HepG2 (cell line): ENCODE results near the gene SPSB2. TPM values are rescaled to one million over a fixed set of nuclear protein-coding genes. Genes with fewer than 3 reads are reported as not detected.

Experiments used
- ATAC-seq: fragments of 200-7000 bp; cut with Tn5 transposase; 3 replicates; pipeline ENCODE4 v1.9.1; 2020; ENCODE audit warnings: mild to moderate bottlenecking, moderate library complexity
- BruUV-seq: library from RNA; stranded (reverse); fragments of 400-500 nt; replicated peaks from 2 replicates; lab custom pipeline; 2021; lab: Mats Ljungman, UMichigan
- CTCF ChIA-PET: fragments of 300-600 bp; formaldehyde crosslinking; extraction: SDS; loops from one replicate; lab custom pipeline; 2021; ENCODE audit warnings: low total read pairs, inconsistent platforms, low intra/inter-chr PET ratio; lab: Yijun Ruan, JAX
- POLR2A ChIA-PET: fragments of 350-600 bp; sonication (Branson Sonifier 250); formaldehyde crosslinking; loops from one replicate; lab custom pipeline; 2020; ENCODE audit warnings: antibody characterized with exemption, inconsistent platforms; lab: Yijun Ruan, JAX
- DNase-seq: peaks from one replicate; pipeline ENCODE4 v3.0.0-alpha.2; 2015; ENCODE audit warnings: low spot score
- FAIRE-seq: peaks from 3 replicates; lab custom pipeline; 2011; peaks lifted over from hg19 to GRCh38; lab: Jason Lieb, UNC
- H2AFZ ChIP-seq: one replicate; pipeline ENCODE4 v1.6.1; 2011; ENCODE audit warnings: low read length, inconsistent platforms
- H3K27ac ChIP-seq: fragments of 300-600 bp; 3 replicates; pipeline ENCODE4 v1.8.0; 2011; ENCODE audit warnings: mixed run types, mild to moderate bottlenecking, mixed read lengths, low read length, inconsistent platforms; ENCODE audit not compliant: insufficient read depth; ENCODE audit errors: extremely low read length
- H3K27me3 ChIP-seq, 2 experiments: fragments of 200-600 bp in 1 of 2; 2 replicates in 1 of 2; 3 replicates in 1 of 2; pipeline versions ENCODE4 v1.6.0 to v1.8.0; 2011; ENCODE audit warnings: low read length in 2 of 2, mild to moderate bottlenecking in 2 of 2, moderate library complexity in 2 of 2, inconsistent platforms in 1 of 2; ENCODE audit not compliant: insufficient read depth in 2 of 2, control insufficient read depth in 1 of 2
- H3K36me3 ChIP-seq, 2 experiments: fragments of 200-600 bp in 1 of 2; replicated peaks in 1 of 2; 2 replicates in 1 of 2; 3 replicates in 1 of 2; pipeline versions ENCODE4 v1.5.1 to v1.8.0; 2011; ENCODE audit warnings: low read length in 2 of 2, inconsistent platforms in 1 of 2; ENCODE audit not compliant: insufficient read depth in 2 of 2, control insufficient read depth in 1 of 2
- H3K4me1 ChIP-seq: 2 replicates; pipeline ENCODE4 v1.5.1; 2012; ENCODE audit warnings: low read length, inconsistent platforms; ENCODE audit not compliant: insufficient read depth
- H3K4me2 ChIP-seq: 2 replicates; pipeline ENCODE4 v1.6.0; 2011; ENCODE audit warnings: low read depth, low read length, inconsistent platforms
- H3K4me3 ChIP-seq, 3 experiments: fragments of 200-600 bp in 1 of 3; sonication (generic), shearing (Covaris generic) in 1 of 3; replicated peaks in 1 of 3; 2 replicates each; pipeline ENCODE4 v1.5.1; 2011 to 2016; ENCODE audit warnings: low read length in 3 of 3, inconsistent platforms in 2 of 3, low read depth in 2 of 3, mild to moderate bottlenecking in 2 of 3, control low read depth in 1 of 3, mixed read lengths in 1 of 3; ENCODE audit not compliant: insufficient read depth in 1 of 3
- H3K79me2 ChIP-seq: one replicate; pipeline ENCODE4 v1.6.1; 2011; ENCODE audit warnings: low read length, inconsistent platforms; ENCODE audit not compliant: insufficient read depth
- H3K9ac ChIP-seq: 2 replicates; pipeline ENCODE4 v1.6.0; 2011; ENCODE audit warnings: mild to moderate bottlenecking, low read depth, low read length, inconsistent platforms; ENCODE audit not compliant: insufficient read depth
- H3K9me3 ChIP-seq: 2 replicates; pipeline ENCODE4 v1.5.1; 2012; ENCODE audit warnings: mild to moderate bottlenecking, low read length
- H4K20me1 ChIP-seq: 2 replicates; pipeline ENCODE4 v1.6.0; 2011; ENCODE audit warnings: inconsistent platforms, mild to moderate bottlenecking, low read length, moderate library complexity; ENCODE audit not compliant: insufficient read depth
- ZNF274 ChIP-seq: sonication (generic); formaldehyde crosslinking; IDR thresholded peaks from 2 replicates; pipeline ENCODE4 v1.5.1; 2020; ENCODE audit warnings: mild to moderate bottlenecking, missing genetic modification reagents
- WGBS: methylation state at CpG from one replicate; pipeline ENCODE4 v1.1.6; 2017; ENCODE audit warnings: low lambda C conversion rate; 5-methylcytosine and 5-hydroxymethylcytosine counted together
- in situ Hi-C: cut with HindIII; loops from 2 replicates; pipeline ENCODE4 v1.10.0; 2017; ENCODE audit warnings: low pct_unique_long_range_greater_than_20kb; ENCODE audit not compliant: extremely low pct_ligation_motif_present
- intact Hi-C: fragments of 100-400 bp; cut with micrococcal nuclease; formaldehyde crosslinking; loops from one replicate; pipeline ENCODE4 v1.10.0; 2022; ENCODE audit not compliant: unreplicated experiment
- polyA plus RNA-seq, 8 experiments: library from polyadenylated mRNA; depleted of rRNA in 3 of 8; stranded (reverse) in 7 of 8; unstranded in 1 of 8; fragments of >200 nt; fragmentation: Illumina TruSeq in 4 of 8; extraction: Trizol in 4 of 8; gene quantifications; 2 replicates each; pipeline versions ENCODE4 v1.2.1 to v1.2.3, GENCODE V29; 2011 to 2016; ENCODE audit warnings: low read depth in 4 of 8, missing spikeins in 1 of 8, mixed read lengths in 1 of 8; ENCODE audit not compliant: insufficient read depth in 1 of 8
- total RNA-seq, 5 experiments: library from RNA; depleted of rRNA; stranded (reverse); fragments of >200 nt; fragmentation: Illumina TruSeq; extraction: Trizol; gene quantifications; 2 replicates each; pipeline ENCODE4 v1.2.3, GENCODE V29; 2016; ENCODE audit warnings: low read depth in 1 of 5
- TF ChIP-seq, protein P1 (sequence below): sonication (generic); formaldehyde crosslinking; IDR thresholded peaks from 2 replicates; pipeline ENCODE4 v1.5.0; 2020; ENCODE audit warnings: mild to moderate bottlenecking, missing genetic modification reagents, borderline replicate concordance

The SPSB2 gene
- total and polyA plus RNA-seq, 2 of the 13 experiments (the other 11 are each of a cell fraction or from before 2014, with no cell fraction given) = 2.0 to 6.2 TPM

- in situ Hi-C loops = no loop called here
- Histone ChIP-seq H3K9ac (no peak overlapping the region), H2AFZ (no peak overlapping the region), H3K27me3 (no peaks in the 10 kb centered on the region), H3K9me3 (no peaks in the 10 kb centered on the region)
- no peak for FAIRE-seq
- POLR2A ChIA-PET = interaction anchor here (1.8 to 1.9 kb wide), 2 partner anchors 17 to 82 kb away, joined by 4 to 9 read pairs; partner anchors contain the start of genes CDCA3, MLF2 and USP5
- CTCF ChIA-PET = interaction anchor here (1.3 to 1.6 kb wide), 2 partner anchors 17 to 99 kb away, joined by 3 to 6 read pairs; partner anchors contain the start of gene USP5
- TF ChIP-seq, protein P1, sequence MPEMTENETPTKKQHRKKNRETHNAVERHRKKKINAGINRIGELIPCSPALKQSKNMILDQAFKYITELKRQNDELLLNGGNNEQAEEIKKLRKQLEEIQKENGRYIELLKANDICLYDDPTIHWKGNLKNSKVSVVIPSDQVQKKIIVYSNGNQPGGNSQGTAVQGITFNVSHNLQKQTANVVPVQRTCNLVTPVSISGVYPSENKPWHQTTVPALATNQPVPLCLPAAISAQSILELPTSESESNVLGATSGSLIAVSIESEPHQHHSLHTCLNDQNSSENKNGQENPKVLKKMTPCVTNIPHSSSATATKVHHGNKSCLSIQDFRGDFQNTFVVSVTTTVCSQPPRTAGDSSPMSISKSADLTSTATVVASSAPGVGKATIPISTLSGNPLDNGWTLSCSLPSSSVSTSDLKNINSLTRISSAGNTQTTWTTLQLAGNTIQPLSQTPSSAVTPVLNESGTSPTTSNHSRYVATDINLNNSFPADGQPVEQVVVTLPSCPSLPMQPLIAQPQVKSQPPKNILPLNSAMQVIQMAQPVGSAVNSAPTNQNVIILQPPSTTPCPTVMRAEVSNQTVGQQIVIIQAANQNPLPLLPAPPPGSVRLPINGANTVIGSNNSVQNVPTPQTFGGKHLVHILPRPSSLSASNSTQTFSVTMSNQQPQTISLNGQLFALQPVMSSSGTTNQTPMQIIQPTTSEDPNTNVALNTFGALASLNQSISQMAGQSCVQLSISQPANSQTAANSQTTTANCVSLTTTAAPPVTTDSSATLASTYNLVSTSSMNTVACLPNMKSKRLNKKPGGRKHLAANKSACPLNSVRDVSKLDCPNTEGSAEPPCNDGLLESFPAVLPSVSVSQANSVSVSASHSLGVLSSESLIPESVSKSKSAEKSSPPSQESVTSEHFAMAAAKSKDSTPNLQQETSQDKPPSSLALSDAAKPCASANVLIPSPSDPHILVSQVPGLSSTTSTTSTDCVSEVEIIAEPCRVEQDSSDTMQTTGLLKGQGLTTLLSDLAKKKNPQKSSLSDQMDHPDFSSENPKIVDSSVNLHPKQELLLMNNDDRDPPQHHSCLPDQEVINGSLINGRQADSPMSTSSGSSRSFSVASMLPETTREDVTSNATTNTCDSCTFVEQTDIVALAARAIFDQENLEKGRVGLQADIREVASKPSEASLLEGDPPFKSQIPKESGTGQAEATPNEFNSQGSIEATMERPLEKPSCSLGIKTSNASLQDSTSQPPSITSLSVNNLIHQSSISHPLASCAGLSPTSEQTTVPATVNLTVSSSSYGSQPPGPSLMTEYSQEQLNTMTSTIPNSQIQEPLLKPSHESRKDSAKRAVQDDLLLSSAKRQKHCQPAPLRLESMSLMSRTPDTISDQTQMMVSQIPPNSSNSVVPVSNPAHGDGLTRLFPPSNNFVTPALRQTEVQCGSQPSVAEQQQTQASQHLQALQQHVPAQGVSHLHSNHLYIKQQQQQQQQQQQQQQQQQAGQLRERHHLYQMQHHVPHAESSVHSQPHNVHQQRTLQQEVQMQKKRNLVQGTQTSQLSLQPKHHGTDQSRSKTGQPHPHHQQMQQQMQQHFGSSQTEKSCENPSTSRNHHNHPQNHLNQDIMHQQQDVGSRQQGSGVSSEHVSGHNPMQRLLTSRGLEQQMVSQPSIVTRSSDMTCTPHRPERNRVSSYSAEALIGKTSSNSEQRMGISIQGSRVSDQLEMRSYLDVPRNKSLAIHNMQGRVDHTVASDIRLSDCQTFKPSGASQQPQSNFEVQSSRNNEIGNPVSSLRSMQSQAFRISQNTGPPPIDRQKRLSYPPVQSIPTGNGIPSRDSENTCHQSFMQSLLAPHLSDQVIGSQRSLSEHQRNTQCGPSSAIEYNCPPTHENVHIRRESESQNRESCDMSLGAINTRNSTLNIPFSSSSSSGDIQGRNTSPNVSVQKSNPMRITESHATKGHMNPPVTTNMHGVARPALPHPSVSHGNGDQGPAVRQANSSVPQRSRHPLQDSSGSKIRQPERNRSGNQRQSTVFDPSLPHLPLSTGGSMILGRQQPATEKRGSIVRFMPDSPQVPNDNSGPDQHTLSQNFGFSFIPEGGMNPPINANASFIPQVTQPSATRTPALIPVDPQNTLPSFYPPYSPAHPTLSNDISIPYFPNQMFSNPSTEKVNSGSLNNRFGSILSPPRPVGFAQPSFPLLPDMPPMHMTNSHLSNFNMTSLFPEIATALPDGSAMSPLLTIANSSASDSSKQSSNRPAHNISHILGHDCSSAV (CRISPR knock-in tag) = no peak
- no peak for TF ChIP-seq ZNF274 (CRISPR knock-in tag)
- TF ChIP-seq, all 625 proteins: peak for 0
- Histone ChIP-seq H3K36me3 (peaks cover 20 to 45% of the 10 kb centered on the region in 2 experiments; a peak in 4 of 5 replicates), H3K4me3 (no peak overlapping the region), H3K4me1 (peaks cover 10% of the 10 kb centered on the region), H3K27ac (no peak overlapping the region), H3K79me2 (no peaks in the 10 kb centered on the region), H3K4me2 (no peak overlapping the region), H4K20me1 (no peaks in the 10 kb centered on the region)
- intact Hi-C loops = no loop called here
- WGBS = 87% methylated on average over 5 of the region's 5 CpGs
- ATAC-seq (no peak), DNase-seq (no peak)
- no TSS peak for BruUV-seq
Measured at GRCh38 chr12:6834873-6835272, 38.2 kb downstream of the SPSB2 start.
